GM19372 (cell line): Measurements from ENCODE around the gene TFEB.

Source experiments
- ATAC-seq: cut with Tn5 transposase; IDR thresholded peaks from one replicate; pipeline ENCODE4 v1.9.1; 2021; ENCODE audit warnings: mild to moderate bottlenecking, low read depth, moderate library complexity; ENCODE audit not compliant: unreplicated experiment

The TFEB gene

DNA sequence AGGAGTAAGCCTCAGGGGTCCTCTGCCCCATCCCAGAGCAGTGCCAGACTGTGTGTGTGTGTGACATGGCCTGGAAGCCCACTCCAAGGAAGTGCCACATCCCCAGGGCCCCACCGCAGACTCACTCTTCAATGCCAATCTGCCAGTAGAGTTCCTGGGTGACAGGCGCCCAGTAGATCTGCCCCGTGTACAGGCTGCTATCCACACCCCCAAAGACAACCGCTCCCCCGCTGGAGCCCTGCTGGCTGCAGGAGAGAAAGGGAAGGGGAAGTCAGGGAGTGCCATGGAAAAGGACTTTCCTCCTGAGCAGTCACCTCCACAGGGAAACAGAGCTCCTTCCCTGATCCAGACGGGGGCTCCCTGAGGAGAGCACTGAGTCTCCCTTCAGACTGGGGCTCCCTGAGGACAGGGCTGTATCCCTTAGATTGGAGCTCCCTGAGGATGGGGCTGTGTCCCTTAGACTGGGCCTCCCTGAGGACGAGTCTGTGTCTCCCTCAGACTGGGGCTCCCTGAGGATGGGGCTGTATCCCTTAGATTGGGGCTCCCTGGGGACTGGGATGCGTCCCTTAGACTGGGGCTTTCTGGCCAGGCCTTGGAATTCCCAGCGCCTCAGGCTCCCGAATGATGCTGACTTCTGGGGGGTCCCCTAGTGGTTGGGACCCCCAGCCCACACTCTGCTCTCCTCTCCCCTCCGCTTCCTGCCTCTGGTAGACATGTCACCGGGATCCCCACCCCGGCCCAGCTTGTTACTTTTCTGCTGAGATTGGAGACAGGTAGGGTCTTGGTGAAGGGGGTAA is 5.2 kb upstream of the TFEB start:
- no peak for ATAC-seq

DNA sequence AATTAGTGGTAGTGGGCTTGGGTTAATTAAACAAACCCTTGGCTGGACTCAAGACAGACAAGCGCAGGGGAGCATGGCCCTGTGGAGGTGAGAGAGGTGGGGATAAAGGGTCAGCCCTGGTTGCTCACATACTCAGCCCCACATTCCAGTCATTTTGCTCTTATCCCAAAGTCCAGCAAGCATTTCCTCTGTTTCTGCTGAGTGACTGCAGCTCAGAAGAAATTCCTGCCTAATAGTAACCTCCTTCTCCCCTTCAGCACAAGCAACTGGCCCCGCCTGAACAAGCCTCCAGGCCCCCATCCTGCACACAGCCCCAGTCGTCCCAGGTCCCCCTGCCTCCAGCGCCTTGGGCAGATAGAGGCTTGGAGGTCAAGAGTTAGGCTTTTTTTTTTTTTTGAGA is 3.6 kb upstream of the TFEB start:
- ATAC-seq, result no peak

DNA sequence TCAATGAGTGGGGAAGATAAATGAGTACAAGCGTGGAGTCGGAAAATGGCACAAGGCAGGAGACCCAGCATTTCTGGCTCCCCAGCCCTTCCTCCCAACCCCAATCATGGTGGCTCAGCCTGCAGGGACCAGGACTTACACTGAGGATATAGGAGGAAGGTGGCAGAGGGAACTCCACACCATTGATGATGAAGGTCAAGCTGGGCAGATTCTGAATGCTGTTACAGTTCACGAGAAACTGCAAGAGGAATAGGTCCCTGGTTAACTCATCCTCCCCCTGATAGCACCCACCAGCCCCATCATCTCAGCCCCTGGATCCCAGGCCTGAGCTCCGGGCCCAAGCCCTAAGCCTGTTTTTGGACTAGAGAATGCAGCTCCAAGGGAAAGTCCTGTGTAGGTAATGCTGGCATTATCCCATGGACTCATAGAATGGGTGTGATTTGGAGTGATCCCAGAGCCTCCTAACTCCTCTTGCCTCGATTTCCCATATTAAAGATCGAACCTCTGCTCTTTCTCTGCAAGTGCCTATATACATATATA is 2.3 kb upstream of the TFEB start:
- no peak for ATAC-seq

DNA sequence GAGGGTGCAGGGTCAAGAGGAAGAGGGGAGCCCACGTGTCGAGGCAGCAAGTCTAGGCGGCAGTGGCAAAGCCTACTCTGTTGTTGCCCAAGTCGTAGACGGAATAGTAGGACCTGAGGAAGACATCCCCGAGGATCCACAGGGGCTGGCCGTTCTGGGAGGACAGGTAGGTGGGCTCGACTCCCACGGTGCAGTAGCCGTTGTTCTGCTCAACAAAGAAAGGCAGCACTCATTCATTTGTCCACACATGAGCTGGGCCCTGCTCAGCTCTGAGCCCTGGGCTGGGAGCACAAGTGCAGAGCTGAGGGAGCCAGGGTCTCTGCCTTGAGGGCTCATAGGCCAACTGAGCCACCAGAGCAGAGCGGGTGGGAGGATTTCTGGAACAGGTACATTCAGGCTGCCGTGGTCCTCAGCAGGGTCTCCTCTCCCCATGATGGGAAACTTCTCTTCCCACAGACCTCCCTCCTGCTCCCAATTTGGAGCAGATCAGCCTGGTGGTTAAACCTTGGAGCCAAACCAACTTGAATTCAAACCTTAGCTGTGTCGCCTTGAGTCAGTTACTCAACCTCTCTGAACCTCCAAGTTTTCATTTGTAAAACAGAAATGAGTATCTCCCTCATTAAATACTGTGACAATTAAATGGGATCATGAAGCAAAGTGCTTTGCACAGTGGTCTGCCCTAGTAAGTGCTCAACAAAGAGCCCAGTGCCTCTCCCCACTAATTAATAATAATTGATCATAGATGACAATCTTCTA is 1.6 kb upstream of the TFEB start:
- no peak for ATAC-seq

DNA sequence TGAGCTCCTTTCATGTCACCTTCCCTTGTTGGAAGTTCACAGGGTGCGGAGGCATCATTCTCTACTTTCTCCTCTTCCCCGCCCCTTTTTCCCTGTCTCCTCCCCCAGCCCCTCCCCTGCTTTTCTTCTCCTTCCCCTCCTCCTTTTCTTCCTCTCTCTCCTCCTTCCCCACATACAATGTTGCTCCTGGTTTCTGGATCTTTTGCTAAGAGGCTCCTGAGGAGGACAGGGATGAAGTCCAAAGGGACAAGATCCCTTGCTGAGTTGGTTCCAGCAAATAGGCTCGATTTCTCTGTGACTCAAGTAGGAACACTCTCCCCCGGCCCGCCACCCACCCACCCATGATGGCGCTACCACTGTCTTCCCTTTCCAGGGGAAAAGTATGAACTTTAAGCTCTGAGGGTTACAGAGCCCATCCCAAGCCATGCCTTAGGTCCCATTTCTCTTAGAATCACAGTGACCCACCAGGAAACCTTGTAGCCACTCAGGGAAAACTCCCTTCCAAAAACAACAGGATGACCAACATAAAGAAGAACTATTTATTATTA is 852 bp upstream of the TFEB start:
- ATAC-seq, result no peak

DNA sequence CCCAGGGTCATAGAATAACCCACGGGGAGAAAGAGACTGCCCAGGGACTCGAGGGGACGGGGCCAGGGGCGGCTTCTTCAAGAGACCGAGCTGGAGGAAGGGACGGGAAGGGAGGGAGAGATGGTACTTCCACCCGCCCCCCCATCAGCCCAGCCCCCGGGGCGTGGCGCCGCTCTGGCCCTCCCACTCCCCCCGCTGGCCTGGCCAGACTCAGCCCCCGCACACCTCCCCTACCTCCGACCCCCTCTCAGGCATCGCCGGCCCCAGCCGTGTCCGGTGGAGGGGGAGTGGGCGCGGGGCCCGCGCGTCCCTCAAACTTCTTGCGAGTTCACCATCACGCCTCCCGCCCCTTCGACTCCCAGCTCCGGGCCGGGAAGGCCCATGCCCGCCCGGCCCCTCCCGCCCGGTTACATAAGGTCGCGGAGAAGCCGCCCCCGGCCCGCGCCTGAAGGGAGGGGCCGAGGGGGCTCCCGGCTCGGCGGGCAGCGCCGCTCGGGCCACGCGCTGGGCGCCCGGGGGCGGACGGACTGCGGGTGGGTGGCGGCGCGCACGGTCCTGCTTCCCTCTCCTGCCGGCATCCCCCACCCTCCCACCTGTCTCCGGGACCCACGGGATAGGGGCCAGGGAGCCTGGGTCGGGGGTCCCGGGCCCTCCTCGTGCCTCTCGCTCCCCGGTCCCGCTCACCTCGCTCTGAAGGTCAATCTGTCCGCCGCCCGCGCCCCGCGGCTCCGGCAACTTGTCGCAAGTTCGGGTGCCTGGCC is 562 bp downstream of the TFEB start:
- peak; percentile 20 for ATAC-seq

DNA sequence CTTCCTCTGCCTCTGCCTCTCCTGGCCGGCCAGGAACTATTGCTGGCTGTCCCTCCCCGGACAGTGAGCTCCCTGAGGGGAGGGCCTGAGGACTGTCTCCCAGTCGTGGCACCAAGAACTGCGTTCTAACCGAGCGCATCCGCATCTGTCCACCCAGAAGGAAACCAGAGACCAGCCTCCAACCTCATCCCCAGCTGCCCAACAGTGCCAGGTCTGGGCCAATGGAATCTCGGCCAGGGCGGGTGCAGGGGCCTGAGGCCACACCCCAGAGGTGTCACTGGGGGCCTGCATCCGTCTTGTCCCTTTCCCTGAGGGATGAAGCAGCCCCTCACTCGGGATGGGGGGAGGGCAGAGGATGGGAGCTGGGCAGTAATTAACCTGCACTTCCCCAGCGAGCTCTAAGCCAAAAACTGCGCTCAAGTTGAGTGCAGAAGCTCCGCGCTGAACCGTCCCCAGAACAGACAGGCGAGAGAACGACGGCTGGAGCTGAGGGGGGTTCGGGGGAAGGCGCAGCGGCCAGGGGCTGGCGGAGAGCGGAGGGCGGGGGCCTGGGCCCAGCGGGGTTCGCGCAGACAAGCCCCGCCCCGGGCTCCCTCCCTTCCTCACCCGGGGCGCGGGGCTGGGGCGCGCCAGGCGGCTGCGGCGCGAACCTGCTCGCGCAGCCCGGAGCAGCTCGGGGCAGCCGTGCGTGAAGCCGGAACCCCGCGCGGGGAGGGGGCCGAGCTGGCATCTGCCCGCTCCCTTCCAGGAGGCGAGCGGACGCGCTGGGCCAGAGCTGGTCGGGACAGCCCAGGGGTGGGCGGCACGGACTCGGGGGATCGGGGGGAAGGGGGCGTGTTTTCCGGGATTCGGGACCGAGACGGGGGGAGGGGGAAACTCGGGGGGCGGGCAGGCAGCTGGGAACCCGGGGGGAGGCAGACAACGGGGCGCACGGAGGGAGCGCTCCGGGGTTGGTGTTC is 1.4 kb downstream of the TFEB start:
- peak; percentile 43 for ATAC-seq

DNA sequence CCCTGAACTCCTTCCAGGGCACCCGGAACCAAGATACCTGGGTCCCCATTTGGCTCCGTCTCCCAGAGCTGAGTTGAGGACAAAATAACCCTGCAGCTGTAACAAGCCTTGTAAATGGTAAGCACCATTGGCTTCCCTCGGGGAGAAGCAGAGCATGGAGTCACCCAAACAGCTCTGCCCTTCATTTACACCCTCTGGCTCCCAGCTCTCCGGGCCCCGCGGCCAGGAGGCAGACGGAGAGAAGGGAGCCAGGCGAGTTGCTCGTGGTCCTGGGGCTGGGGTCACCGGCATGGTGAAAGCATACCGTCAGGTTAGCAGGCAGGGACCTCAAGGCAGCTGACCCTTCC is 2.1 kb downstream of the TFEB start:
- ATAC-seq, result no peak

DNA sequence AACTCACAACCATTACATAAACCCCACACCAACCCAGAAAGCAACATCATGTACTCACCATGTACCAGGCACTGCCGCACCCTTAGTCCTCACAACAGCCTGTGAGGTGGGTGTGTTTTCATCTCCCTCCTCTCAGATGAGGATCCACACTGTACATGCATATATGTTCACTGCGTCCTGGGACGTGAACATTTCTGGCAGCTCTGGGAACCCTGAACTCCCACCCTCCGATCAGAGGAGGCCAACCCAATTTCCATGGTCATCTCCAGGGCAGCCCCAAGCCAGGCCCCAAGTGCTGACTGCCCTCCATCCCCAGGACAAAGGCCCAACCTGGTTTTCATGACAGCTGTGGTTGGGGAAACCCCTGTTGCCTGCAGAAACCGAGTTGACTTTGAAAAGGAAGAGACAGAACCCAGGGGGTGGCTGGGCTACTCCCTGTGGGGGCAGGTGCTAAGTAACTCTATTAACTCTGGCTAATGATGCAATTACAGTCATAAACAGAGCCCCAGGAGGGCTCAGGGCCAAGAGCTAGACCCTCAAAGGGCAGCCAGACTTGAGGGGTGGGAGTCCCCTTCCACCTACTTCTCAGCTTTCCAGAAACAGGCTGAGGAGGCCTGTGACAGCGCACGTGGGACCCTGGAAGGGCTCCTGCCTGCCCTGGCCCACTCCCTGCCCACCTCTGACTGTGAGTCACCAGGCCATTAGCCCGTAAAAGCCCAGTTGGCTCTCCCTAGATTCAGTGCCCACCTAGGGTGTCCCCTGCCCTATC is 2.6 kb downstream of the TFEB start:
- ATAC-seq, result peak; percentile 26

DNA sequence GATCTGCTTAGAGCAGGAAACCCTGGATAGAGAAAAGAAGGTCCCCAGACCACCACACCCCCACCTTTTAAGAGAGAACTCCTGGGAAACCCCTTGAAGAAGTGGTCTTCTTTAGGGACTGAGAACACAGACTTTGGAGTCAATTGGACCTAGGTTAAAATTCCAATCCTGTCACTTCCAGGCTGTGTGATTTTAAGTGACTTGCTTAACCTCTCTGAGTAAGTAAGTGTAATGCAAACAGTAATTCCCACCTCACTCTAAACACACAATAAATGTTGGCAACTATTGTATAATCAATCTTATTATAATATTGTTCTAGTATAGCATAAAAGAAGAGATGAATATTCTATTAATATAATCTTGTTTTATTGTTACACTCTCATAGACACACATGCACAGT is 3.3 kb downstream of the TFEB start:
- no peak for ATAC-seq

DNA sequence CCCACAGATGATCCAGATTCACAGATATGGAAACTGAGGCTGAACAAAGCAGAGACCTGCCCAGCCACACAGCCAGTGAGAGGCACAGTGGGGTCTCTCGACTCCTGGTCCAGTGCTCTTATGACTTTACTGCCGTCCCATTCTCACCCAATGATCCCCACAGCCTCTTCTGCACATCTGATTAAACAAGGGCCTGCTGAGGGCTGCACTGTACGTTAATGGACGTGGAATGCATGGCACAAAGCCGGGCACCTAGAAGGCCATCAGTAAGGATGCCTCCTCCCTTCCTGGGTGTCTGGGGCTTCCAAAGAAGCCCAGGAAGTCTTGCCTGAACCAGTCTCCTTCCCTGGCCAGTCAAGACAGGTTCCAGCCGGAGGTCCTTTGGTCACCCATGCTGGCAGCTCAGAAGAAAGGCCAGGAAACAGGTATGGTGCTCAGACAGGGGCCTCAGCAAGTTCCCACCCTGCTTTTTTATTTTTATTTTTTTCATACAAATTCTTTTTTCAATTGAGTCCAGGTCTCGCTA is 3.8 kb downstream of the TFEB start:
- no peak for ATAC-seq

DNA sequence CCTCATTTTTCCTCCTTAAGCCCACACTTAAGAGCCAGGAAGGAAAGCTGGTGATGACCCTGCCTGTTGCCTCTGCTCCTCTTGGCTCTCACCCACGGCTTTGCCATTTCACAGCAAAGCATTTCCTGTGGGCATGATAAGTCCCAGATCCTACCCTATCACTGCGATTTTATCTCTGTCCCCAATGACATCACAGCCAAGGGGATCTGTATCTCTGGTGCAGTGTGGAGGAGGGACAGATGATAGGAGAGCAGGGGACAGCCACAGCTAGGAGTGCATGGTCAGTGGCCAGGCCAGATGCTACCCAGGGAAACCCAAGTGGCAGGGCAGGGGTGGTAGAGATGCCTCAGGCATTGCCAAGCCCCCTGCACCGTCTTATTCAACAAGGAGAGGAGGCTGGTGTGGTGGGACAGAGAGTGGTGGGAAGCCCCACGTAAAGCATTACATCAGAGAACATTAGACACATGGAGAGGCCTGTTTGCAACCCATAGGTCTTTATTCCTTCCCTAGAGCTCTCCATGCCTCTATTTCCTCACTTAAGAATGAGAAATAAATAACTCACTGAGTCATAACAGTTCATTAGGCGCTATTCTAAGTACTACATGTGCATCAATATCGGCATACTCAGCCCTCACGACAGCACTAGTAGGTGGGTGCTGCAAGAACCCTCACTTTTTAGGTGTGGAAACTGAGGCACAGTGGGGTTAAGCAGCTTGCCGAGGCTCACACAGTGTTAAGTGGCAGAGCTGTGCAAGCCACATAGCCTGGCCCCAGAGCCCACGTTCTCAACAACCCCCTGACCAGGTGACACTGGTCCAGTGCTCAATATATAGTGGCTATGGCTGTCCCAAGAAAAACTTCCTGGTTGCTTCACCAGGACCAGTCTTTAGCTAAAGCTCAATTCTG is 4.6 kb downstream of the TFEB start:
- no peak for ATAC-seq

DNA sequence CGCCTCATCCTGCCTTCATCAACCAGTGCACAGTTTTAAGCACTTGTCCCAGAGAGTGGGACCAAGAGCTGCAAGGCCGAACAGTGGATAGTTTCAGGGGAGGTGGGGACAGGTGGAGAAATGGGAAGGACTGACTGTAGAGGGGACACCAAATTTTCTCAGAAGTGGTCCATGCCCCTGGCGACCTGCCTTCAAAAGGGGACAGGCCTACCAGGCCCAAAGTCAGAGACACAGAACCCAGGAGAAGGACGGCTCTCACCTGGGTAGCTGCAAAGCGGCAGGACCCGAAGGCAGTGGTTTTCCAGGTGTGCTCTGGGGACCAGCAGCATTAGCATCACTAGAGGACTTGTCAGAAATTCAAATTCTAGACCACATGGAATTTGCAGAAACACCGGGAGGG is 5.8 kb downstream of the TFEB start:
- ATAC-seq, result no peak

DNA sequence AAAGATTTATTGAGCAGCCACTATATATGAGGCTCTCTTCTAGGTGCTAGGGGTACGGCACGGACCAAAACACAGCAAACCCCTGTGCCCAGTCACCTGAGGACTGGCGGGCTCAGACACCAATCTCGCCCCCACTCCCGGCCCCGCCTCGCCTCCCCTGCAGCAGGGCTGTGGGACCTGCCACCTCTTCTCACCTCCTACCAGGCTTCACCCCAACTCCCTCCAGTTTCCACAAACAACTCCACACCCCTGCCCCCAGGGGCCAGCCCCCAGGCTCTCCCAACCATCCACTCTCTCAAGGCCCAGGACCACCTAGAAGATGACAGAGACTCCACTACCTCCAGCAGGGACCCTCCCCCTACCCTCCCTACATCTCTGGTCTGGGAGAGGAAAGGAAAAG is 6.5 kb downstream of the TFEB start:
- no peak for ATAC-seq

DNA sequence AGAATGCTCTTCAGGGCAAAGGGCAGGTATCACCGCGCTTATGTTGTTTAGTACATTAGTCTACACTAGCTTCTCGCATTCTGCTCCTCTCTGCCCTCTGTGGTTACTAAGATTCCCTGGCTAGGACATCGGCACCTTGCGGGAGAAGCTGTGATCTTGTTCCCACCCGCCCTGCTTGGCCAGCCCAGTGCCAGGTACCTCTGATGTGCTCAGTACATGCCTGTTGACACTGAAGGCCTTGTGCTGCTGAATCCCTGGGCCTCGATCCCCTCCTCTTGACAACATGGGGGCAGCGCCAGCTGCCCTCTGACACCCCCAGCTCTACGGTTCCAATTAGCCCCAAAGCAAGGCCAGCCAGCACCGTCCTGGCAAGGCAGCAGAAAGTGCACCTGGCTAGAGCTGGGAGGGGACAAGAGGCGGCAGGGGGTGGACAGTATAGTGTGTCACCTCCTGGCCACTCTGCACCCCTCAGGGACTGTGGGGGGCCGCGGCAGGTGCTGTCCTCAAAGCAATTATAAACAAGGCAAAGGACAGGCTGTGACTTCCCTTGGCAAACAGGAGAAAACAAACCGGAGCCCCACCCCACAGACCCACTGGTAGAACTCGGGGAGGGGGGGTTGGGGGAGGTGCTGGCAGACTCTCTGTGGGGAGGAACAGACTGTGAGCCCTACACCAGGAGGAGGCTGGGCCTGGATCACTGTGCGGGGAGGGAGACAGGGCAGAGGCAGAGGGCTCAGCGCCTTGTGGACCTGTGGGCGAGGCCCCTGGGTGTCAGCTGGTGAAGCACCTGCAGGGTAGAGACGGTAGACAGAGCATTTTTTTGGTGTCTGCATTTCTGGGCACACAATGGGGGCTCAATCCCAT is 7.1 kb downstream of the TFEB start:
- no peak for ATAC-seq

DNA sequence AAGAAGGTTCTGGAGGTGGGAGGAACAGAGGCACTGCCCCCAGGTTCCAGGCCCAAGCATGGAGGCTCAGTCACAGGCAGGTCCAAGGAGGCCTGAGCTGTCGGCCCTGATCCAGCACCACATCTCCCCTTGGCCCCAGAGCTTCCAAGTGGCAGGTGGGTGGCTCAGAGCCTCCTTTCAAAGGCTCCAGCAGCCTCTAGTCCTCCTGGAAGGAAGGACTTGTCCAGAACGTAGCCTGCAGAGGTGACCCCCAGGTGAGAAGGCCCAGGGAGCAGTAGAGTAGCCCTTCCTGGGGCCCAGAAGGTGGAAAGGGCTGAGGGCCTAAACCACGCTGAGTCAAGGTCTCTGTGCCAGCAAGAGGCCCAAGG is 7.7 kb downstream of the TFEB start:
- ATAC-seq, result no peak

DNA sequence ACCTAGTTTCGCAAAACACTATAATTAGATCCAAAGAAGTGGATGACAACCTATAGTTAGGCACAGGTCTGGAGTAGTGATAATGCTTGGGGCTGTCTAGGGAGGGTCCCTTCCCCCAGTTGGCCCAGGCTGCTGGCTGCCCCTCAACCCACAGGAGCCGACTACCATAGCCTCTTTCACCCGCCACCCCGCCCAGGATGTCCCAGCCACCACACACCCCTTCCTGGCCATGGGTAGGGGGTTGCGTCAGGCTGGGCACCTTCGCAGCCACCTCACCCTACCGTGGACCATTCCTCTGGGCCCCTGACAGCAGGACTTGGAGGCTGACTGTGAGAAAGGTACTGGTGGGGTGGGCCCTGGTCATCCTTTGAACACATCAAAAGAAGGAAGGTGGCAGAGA is 8.5 kb downstream of the TFEB start:
- ATAC-seq, result no peak
